BLaER1 (cell line): ENCODE results near the gene DDA1.
"Not testable (repeated sequence)": the region's sequence is repeated elsewhere in the genome, so short reads cannot be mapped to it uniquely, and the experiment has no call there.

Source experiments
- H3K27ac ChIP-seq: shearing (Covaris generic); formaldehyde crosslinking; 2 replicates; pipeline ENCODE4 v1.8.1; 2022
- H3K27me3 ChIP-seq: shearing (Covaris generic); formaldehyde crosslinking; 2 replicates; pipeline ENCODE4 v1.8.1; 2022
- H3K36me3 ChIP-seq: shearing (Covaris generic); formaldehyde crosslinking; 2 replicates; pipeline ENCODE4 v1.8.1; 2022
- H3K4me1 ChIP-seq: shearing (Covaris generic); formaldehyde crosslinking; 2 replicates; pipeline ENCODE4 v1.8.1; 2022
- H3K4me2 ChIP-seq: shearing (Covaris generic); formaldehyde crosslinking; 2 replicates; pipeline ENCODE4 v1.8.1; 2022
- H3K4me3 ChIP-seq: shearing (Covaris generic); formaldehyde crosslinking; 2 replicates; pipeline ENCODE4 v1.8.1; 2022
- H3K9ac ChIP-seq: shearing (Covaris generic); formaldehyde crosslinking; 2 replicates; pipeline ENCODE4 v1.8.1; 2022
- H3K9me3 ChIP-seq: shearing (Covaris generic); formaldehyde crosslinking; 2 replicates; pipeline ENCODE4 v1.8.1; 2022
- H4K20me1 ChIP-seq: shearing (Covaris generic); formaldehyde crosslinking; 2 replicates; pipeline ENCODE4 v1.8.1; 2022
- Cebpa-rat ChIP-seq: shearing (Covaris generic); IDR thresholded peaks from 2 replicates; pipeline ENCODE4 v1.8.1; 2022

The DDA1 gene

DNA sequence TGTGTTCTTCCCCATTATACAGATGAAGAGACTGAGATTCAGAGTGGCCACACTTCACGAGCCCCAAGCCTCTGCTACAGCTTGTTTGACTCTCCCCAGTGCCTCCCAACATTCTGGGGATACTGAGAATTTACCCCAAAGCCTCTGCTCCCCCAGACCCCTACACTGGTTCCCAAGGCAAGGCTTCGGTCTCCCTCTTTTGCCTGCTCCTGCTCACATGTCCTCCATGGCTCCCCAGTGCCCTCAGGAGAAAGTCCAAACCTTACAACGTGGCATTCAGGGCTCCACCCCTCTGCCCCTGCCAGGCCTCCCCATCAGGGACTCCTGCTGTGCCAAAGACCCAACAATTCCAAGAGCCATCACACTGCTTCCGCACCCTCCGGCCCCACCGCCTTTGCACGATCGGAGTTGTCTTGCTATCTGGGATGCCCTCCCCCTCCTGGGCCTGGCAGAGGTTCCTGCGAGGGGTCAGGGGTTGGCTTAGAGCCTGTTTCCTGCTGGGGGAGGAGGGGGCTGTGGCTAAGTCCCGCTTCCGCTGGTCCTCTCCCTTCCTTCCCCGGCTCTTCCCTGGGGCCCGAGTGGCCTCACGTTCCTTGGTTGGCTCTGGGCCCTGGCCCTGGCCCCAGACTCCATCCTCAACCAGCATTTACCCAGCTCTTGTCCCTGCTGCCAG, 43.4 kb downstream of the DDA1 start:
- H3K4me1 ChIP-seq = peaks cover 58% of the 10 kb centered on the region
- peak overlapping the region; percentile 56; the same call in 1 of the 2 replicates for H3K27ac ChIP-seq
- H3K27me3 ChIP-seq = no peaks in the 10 kb centered on the region
- no peak overlapping the region for H3K9ac ChIP-seq
- peak overlapping the region; percentile 60 for H3K4me2 ChIP-seq
- no peaks in the 10 kb centered on the region for H3K9me3 ChIP-seq
- H3K36me3 ChIP-seq = no peaks in the 10 kb centered on the region
- TF ChIP-seq Cebpa-rat = no peak
- no peak overlapping the region for H3K4me3 ChIP-seq
- no peaks in the 10 kb centered on the region for H4K20me1 ChIP-seq

DNA sequence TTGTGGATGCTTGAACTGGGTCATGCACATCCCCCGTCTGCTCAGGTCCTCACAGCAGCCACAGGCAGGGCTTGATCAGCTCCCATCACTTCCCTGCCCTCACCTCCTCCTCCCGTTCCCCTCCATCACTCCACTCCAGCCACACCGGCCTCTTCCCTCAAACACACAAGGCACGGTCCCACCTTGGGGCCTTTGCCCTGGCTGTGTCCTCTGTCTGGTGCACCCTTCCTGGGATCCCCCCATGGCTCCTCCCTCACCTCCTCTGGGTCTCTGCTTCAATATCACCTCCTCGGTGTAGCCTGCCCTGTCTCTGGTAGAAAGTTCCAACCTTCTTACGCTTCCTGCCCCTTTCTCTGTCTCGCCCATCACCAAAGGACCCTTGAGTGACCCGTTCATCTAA, 44.0 kb downstream of the DDA1 start:
- H3K27ac ChIP-seq = peak overlapping the region; percentile 56; the same call in 1 of the 2 replicates
- H4K20me1 ChIP-seq = no peaks in the 10 kb centered on the region
- H3K36me3 ChIP-seq = no peaks in the 10 kb centered on the region
- TF ChIP-seq Cebpa-rat = no peak
- H3K4me1 ChIP-seq = peaks cover 51% of the 10 kb centered on the region
- no peak overlapping the region for H3K9ac ChIP-seq
- H3K4me2 ChIP-seq = peak overlapping the region; percentile 60
- H3K9me3 ChIP-seq = no peaks in the 10 kb centered on the region
- H3K4me3 ChIP-seq = no peak overlapping the region
- H3K27me3 ChIP-seq = no peaks in the 10 kb centered on the region

DNA sequence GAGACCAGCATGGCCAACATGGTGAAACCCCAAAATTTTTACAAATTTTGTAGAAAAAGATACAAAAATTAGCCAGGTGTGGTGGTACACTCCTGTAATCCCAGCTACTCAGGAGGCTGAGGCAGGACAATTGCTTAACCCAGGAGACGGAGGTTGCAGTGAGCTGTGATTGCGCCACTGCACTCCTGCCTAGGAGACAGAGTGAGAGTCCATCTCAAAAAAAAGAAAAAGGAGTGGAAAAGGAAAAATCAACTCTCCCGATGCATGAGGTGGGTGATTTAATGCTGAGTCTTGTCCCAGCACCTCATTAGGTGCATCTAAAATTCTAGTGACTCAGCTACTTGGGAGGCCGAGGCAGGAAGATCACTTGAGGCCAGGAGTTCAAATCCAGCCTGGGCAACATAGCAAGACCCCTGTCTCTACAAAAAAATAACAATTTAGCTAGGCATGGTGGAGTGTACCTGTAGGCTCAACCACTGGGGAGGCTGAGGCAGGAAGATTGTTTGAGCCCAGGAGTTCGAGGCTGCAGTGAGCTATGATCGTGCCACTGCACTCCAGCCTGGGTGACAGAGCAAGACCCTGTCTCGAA, 47.8 kb downstream of the DDA1 start:
- Histone ChIP-seq H3K27me3 (no peaks in the 10 kb centered on the region), H3K27ac (no peak overlapping the region), H3K4me2 (no peak overlapping the region), H4K20me1 (no peaks in the 10 kb centered on the region), H3K9ac (no peak overlapping the region), H3K36me3 (no peaks in the 10 kb centered on the region), H3K4me3 (no peak overlapping the region), H3K9me3 (no peaks in the 10 kb centered on the region), H3K4me1 (peaks cover 15% of the 10 kb centered on the region)
- TF ChIP-seq Cebpa-rat = no peak

DNA sequence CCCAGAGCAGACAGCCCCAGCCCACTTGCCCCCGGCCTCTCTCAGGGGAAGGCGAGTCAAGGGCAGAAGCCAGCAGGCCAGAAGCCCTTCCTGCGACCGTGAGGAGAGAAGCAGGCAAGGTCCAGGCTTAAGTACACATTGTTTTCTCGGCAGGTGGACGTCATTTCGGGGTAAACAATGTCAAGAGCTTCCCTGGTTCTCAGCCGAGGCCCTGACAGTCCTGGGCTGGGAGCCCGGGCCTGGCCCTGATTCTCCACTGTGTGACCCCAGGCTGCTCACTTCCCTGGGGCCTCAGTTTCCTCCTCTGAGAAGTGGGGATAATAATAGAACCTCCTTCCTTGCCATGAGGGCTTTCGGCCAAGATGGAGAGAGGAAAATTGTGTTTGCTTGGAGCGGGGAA, 48.4 kb downstream of the DDA1 start:
- H3K9ac ChIP-seq = no peak overlapping the region
- H3K36me3 ChIP-seq = no peaks in the 10 kb centered on the region
- H3K4me2 ChIP-seq = no peak overlapping the region
- no peak overlapping the region for H3K27ac ChIP-seq
- H4K20me1 ChIP-seq = no peaks in the 10 kb centered on the region
- TF ChIP-seq Cebpa-rat = no peak
- no peaks in the 10 kb centered on the region for H3K27me3 ChIP-seq
- no peak overlapping the region for H3K4me3 ChIP-seq
- no peaks in the 10 kb centered on the region for H3K9me3 ChIP-seq
- H3K4me1 ChIP-seq = peaks cover 10% of the 10 kb centered on the region

DNA sequence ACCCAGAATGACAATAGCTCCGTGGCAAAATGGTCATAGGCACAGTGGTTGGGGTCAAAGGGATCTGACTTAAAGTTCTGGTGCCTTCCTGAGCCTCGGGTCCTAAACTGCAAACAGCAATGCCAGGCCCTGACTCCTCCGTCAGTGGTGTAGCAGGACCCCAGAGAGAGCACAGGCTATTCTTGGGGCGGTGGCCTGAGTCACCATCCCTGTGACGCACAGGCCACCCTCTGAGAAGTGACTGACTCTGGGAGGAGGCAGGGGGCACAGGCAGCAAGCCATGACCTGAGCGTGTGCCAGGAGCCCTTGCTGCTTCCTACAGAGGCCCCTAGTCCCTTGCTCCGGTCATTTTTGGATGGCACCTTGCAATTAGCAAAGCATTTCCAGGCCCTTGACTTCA, 49.0 kb downstream of the DDA1 start:
- Histone ChIP-seq H3K27ac (no peak overlapping the region), H3K4me2 (no peak overlapping the region), H3K36me3 (no peaks in the 10 kb centered on the region), H3K9me3 (no peaks in the 10 kb centered on the region), H3K4me3 (no peak overlapping the region), H3K4me1 (peaks cover 3% of the 10 kb centered on the region), H3K27me3 (no peaks in the 10 kb centered on the region), H4K20me1 (no peaks in the 10 kb centered on the region), H3K9ac (no peak overlapping the region)
- TF ChIP-seq Cebpa-rat = no peak

DNA sequence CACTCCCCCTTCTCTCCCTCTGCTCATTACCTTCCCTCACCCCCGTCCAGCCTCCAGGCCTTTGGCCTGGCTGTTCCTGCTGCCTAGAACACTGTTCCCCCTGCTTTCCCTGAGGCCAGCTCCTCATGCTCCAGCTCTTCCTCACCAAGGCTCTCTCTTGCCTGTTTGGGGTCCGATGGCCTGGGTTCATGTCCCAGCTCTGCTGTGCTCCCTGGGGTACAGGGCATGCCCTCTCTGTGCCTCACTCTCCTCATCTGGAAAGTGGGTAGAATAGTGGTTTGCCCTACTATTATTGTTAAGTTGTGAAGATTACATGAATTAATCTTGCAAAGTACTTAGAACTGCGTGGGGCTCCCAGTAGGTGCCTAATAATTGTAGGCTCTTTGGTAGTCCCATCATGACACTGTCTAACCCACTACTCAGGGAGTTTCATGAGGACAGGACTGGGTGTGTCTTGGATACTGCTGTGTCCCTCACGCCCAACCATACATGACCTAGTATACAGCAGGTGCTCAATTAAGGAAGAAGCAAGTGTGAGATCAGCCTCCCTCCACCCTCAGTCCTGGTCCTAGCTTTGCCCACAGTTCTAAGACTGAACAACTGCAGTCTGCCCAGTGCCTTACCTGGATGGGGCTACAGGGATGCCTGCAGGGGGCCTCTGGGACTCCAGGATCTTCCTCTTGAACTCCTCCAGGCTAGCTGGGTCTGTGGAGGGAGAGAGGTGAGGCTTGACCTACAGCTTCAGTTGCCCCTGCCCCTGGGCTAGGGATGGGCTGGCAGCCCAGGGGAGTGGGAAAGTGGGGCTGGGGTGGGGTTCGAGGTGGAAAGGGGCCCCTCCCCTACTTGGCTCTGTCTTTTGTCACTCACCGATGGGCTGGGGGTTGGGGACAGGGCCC, 50.8 kb downstream of the DDA1 start:
- H3K27me3 ChIP-seq = no peaks in the 10 kb centered on the region
- no peaks in the 10 kb centered on the region for H3K4me1 ChIP-seq
- H4K20me1 ChIP-seq = no peaks in the 10 kb centered on the region
- H3K27ac ChIP-seq = no peak overlapping the region
- H3K9ac ChIP-seq = no peak overlapping the region
- no peak overlapping the region for H3K4me3 ChIP-seq
- H3K36me3 ChIP-seq = no peaks in the 10 kb centered on the region
- TF ChIP-seq Cebpa-rat = no peak
- H3K9me3 ChIP-seq = no peaks in the 10 kb centered on the region
- H3K4me2 ChIP-seq = no peak overlapping the region

DNA sequence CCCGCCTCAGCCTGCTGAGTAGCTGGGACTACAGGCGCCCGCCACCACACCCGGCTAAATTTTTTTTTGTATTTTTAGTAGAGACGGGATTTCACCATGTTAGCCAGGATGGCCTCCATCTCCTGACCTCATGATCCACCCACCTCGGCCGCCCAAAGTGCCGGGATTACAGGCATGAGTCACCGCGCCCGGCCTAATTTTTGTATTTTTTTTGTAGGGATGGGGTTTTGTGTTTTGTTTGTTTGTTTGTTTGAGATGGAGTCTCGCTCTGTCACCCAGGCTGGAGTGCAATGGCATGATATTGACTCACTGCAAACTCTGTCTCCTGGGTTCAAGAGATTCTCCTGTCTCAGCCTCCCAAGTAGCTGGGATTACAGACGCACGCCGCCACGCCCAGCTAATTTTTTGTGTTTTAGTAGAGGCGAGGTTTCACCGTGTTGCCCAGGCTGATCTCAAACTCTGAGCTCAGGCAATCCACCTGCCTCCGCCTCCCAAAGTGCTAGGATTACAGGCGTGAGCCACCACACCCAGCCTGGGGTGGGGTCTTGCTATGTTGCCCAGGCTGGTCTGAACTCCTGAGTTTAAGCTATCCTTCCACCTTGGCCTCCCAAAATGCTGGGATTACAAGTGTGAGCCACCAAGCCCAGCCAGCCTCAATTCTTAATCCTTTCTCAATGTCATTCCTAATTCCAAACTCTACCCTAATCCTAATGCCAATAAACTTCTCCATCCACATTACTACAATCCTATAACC, 54.7 kb downstream of the DDA1 start:
- H3K4me2 ChIP-seq, H3K9me3 ChIP-seq, H4K20me1 ChIP-seq: not testable (repeated sequence)

DNA sequence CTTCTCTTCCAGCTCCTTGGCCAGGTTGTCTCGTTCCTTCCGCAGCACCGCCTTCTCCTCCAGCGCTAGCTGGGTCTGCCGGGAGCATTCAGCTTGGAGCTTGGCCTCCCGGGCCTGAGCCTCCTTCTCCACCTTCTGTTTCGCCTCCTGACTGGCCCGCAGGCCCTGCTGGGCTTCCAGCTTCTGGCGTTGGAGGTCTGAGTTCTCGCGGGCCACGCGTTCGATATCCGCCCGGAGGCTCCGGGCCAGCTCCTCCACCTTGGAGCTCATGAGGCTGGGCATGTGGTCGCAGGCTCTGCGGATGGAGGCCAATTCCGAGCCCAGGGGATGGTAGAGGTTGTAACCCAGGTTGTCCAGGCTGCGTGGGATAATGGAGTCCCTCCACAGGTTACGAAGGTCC, 56.0 kb downstream of the DDA1 start:
- Histone ChIP-seq H3K4me3 (no peak overlapping the region), H3K36me3 (no peaks in the 10 kb centered on the region), H3K4me2 (no peak overlapping the region), H3K27ac (no peak overlapping the region), H4K20me1 (no peaks in the 10 kb centered on the region), H3K9me3 (no peaks in the 10 kb centered on the region), H3K9ac (no peak overlapping the region), H3K27me3 (no peaks in the 10 kb centered on the region), H3K4me1 (peaks cover 22% of the 10 kb centered on the region)
- TF ChIP-seq Cebpa-rat = no peak

More for the DNA sequence above, 54.7 kb downstream of the DDA1 start:
- not testable (repeated sequence) for H3K27me3 ChIP-seq, H3K27ac ChIP-seq, H3K9ac ChIP-seq, H3K4me3 ChIP-seq, H3K4me1 ChIP-seq, H3K36me3 ChIP-seq

DNA sequence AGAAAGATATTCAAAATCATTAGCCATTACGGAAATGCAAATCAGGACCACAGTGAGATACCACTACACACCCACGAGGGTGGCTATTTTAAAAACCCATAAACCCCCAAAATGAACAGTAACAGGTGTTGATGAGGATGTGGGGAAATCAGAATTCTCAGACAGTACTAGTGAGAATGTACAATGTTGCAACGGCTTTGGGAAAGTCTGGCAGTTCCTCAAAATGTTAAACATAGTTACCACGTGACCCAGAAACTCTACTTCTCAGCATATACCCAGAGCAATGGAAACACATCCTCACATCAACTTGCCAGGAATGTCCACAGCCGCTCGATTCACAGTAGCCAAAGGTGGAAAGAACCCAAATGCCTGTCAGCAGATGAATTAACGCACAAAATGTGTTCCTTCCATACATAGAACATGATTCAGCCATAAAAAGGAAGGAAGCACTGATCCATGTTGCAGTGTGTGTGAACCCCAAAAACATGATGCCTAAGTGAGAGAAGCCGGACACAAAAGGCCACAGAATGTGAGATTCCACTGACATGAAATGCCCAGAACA, 60.7 kb downstream of the DDA1 start:
- Histone ChIP-seq H3K9me3 (no peaks in the 10 kb centered on the region), H3K4me1 (peaks cover 60% of the 10 kb centered on the region), H3K27ac (peak overlapping the region; percentile 81), H3K36me3 (no peaks in the 10 kb centered on the region), H3K9ac (0 out of 2 replicates have a peak overlapping the region, but pooled peaks have one; percentile 56), H3K27me3 (no peaks in the 10 kb centered on the region), H3K4me2 (peak overlapping the region; percentile 70), H4K20me1 (no peaks in the 10 kb centered on the region), H3K4me3 (peak overlapping the region; percentile 31; the same call in 1 of the 2 replicates)
- TF ChIP-seq Cebpa-rat = no peak
